ENCODE data around the gene IMP4. TPM values are rescaled to one million over a fixed set of nuclear protein-coding genes. Genes with fewer than 3 reads are reported as not detected.

The IMP4 gene
- total and polyA plus RNA-seq, 2 of the 13 experiments (the other 11 are each of a cell fraction or from before 2014, with no cell fraction given), result 142 to 158 TPM

DNA sequence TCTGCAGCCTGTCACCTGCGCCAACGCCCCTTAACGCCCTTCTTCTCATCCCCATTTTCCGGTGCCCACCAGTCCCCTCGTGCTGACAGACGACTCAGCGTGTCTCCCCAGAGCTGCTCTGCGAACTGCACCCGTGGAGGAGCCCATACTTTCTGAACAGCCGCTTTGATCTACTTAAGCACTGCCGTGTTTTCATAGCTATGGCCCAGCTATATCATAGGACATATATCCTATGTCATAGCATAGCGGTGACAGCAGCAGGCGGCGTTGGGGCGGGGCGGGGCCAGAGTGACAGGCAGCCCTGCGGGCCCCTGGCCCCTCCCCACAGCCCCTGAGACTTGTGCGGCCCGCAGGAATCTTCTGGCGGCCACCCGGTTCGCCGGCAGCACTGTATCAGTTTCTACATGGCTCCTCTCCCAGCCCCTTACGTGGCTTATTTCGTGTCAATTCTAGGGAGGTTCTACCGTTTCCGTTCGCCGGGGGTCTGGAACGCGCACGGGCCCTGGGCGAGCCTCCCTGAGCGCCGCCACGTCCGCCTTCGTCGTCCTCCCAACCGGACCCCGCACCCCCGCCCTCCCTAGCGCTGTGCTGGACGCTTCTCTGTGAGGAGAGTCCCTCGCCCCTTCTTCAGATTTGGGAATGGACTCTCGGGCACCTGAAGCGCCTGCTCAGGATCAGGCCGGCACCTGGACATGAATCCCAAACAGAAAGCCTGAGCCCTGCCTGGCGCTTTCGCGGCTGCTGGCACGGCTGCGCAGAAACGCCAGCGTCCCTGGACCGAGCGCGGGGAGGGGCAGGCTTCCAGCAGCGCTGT, 48.6 kb downstream of the IMP4 start (continued):
- TF ChIP-seq ZBTB43 (CRISPR knock-in tag; conservative IDR thresholded peaks at IDR 0.05), result no peak
- no peak for TF ChIP-seq CBX5 (CRISPR knock-in tag; IDR thresholded peaks at IDR 0.05; ENCODE audit: borderline replicate concordance)
- TF ChIP-seq, protein P1, sequence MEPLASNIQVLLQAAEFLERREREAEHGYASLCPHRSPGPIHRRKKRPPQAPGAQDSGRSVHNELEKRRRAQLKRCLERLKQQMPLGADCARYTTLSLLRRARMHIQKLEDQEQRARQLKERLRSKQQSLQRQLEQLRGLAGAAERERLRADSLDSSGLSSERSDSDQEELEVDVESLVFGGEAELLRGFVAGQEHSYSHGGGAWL (CRISPR knock-in tag; IDR thresholded peaks at IDR 0.05), result no peak
- no peak for TF ChIP-seq ATF3 (CRISPR knock-in tag; IDR thresholded peaks at IDR 0.05)
- no peak for TF ChIP-seq U2AF2 (IDR thresholded peaks at IDR 0.05; ENCODE audit: low read depth, low read length)
- no peak for TF ChIP-seq NFYC (CRISPR knock-in tag; IDR thresholded peaks at IDR 0.05)
- no peak for TF ChIP-seq DNMT3B (CRISPR knock-in tag; conservative IDR thresholded peaks at IDR 0.05)
- peak; percentile 77 for TF ChIP-seq HDAC1 (CRISPR knock-in tag; IDR thresholded peaks at IDR 0.05)
- TF ChIP-seq ZNF605 (CRISPR knock-in tag; IDR thresholded peaks at IDR 0.05), result no peak
- TF ChIP-seq, protein P2, sequence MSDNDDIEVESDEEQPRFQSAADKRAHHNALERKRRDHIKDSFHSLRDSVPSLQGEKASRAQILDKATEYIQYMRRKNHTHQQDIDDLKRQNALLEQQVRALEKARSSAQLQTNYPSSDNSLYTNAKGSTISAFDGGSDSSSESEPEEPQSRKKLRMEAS (IDR thresholded peaks at IDR 0.05), result peak; percentile 72; the same call in 1 of the 2 replicates
- no peak for TF ChIP-seq NFRKB (IDR thresholded peaks at IDR 0.05)
- no peak for TF ChIP-seq ADNP (CRISPR knock-in tag; IDR thresholded peaks at IDR 0.05)
- TF ChIP-seq ZNF329 (CRISPR knock-in tag; IDR thresholded peaks at IDR 0.05; ENCODE audit: low read depth), result no peak
- TF ChIP-seq PRDM15 (CRISPR knock-in tag; IDR thresholded peaks at IDR 0.05), result no peak
- TF ChIP-seq ZNF225 (CRISPR knock-in tag; IDR thresholded peaks at IDR 0.05), result no peak
- TF ChIP-seq ZNF180 (CRISPR knock-in tag; IDR thresholded peaks at IDR 0.05; ENCODE audit: borderline replicate concordance, low read depth), result no peak
- TF ChIP-seq ZNF761 (CRISPR knock-in tag; conservative IDR thresholded peaks at IDR 0.05), result peak; percentile 14; the same call in 1 of the 2 replicates
- TF ChIP-seq MZF1 (CRISPR knock-in tag; IDR thresholded peaks at IDR 0.05; ENCODE audit: borderline replicate concordance), result no peak
- TF ChIP-seq PRMT3 (CRISPR knock-in tag; IDR thresholded peaks at IDR 0.05; ENCODE audit: borderline replicate concordance, low read depth), result no peak
- peak; percentile 76 for TF ChIP-seq ZNF350 (CRISPR knock-in tag; IDR thresholded peaks at IDR 0.05; ENCODE audit: borderline replicate concordance, low read depth)
- TF ChIP-seq NFATC3 (CRISPR knock-in tag; IDR thresholded peaks at IDR 0.05), result no peak
- TF ChIP-seq, protein P3, sequence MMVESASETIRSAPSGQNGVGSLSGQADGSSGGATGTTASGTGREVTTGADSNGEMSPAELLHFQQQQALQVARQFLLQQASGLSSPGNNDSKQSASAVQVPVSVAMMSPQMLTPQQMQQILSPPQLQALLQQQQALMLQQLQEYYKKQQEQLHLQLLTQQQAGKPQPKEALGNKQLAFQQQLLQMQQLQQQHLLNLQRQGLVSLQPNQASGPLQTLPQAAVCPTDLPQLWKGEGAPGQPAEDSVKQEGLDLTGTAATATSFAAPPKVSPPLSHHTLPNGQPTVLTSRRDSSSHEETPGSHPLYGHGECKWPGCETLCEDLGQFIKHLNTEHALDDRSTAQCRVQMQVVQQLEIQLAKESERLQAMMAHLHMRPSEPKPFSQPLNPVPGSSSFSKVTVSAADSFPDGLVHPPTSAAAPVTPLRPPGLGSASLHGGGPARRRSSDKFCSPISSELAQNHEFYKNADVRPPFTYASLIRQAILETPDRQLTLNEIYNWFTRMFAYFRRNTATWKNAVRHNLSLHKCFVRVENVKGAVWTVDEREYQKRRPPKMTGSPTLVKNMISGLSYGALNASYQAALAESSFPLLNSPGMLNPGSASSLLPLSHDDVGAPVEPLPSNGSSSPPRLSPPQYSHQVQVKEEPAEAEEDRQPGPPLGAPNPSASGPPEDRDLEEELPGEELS (CRISPR knock-in tag; IDR thresholded peaks at IDR 0.05), result 0 out of 2 replicates have a peak, but pooled peaks have one; percentile 20
- TF ChIP-seq ZMYM3 (CRISPR knock-in tag; IDR thresholded peaks at IDR 0.05), result peak; percentile 38; the same call in 1 of the 2 replicates
